ENCODE data around the gene WSCD1. TPM values are rescaled to one million over a fixed set of nuclear protein-coding genes. Genes with fewer than 3 reads are reported as not detected.

WSCD1 gene
- total and polyA plus RNA-seq, 3 donors from 2014 or later = 11.6 to 33.8 (median 12.9) TPM

DNA sequence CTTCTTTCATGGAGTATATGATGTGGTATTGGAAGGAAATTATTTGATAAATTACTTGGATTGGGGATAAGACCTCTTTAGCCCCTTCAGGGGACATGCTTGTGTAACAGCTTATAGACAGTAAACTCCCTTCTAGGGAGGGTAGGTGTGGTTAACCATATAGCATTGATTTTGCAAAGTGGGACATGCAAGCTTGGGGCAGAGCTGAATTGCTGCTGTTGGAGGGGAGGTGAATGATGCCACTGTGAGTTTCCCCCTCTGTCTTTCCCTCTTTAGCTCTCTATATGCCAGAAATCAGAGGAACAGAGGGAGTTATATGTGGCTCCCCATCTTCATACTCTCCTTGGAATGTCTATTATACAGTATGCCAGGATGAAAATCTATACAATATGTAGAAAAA, 54.7 kb downstream of the WSCD1 start:
- no peaks in the 10 kb centered on the region for H3K27me3 ChIP-seq
- H3K4me3 ChIP-seq = no peak overlapping the region
- DNase-seq = no peak
- H3K27ac ChIP-seq = no peak overlapping the region
- no peak for TF ChIP-seq POLR2A (IDR thresholded peaks at IDR 0.05)
- TF ChIP-seq CTCF (IDR thresholded peaks at IDR 0.05) = no peak
- H3K4me1 ChIP-seq = no peaks in the 10 kb centered on the region
- H3K9me3 ChIP-seq = no peaks in the 10 kb centered on the region
- intact Hi-C loops (cut with DNase I; ENCODE audit: low total_unique reads) = no loop called here
- no peaks in the 10 kb centered on the region for H3K36me3 ChIP-seq (ENCODE audit: low read depth, missing control alignments)

- intact Hi-C loops (cut with DNase I; ENCODE audit: low total_unique reads) = no loop called here
- TF ChIP-seq POLR2A (IDR thresholded peaks at IDR 0.05) (no peak), CTCF (IDR thresholded peaks at IDR 0.05) (no peak)
- Histone ChIP-seq H3K36me3 (ENCODE audit: low read depth, missing control alignments) (no peaks in the 10 kb centered on the region), H3K4me1 (no peaks in the 10 kb centered on the region), H3K27ac (no peak overlapping the region), H3K27me3 (no peaks in the 10 kb centered on the region), H3K4me3 (no peak overlapping the region), H3K9me3 (no peaks in the 10 kb centered on the region)
- DNase-seq = no peak
- 89 to 91% methylated on average over 1 of the region's 1 CpG for WGBS, 2 donors
These were observed 56.6 kb downstream of the WSCD1 start for GRCh38 chr17:6126768-6127167.

DNA sequence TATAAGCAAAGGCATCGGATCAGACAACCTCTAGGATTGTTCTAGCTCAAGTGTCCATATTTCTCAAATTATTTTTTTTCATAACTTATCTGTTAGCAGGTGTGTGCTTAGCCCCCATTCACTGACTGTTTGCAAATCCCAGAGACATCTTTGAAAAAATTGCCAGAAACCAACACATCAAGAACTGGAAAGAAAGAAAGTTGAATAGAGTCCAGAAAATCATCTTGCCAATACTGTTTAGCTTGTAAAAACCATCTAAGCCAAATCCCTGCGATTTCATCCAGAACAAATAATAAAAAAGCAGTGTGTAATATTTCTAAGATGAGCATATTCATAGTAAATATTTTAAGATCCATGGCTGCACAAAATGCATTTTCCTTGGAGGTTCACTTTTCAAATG, 64.5 kb downstream of the WSCD1 start:
- no peaks in the 10 kb centered on the region for H3K27me3 ChIP-seq
- no peak for DNase-seq
- WGBS, 2 donors = 93 to 94% methylated on average over 2 of the region's 2 CpGs

GRCh38 chr17:6135236-6135635, 65.1 kb downstream of the WSCD1 start:
- no peak for TF ChIP-seq POLR2A (IDR thresholded peaks at IDR 0.05)
- TF ChIP-seq CTCF (IDR thresholded peaks at IDR 0.05) = no peak
- no peak for DNase-seq
- 67 to 69% methylated on average over 5 of the region's 5 CpGs for WGBS, 2 donors
- no peaks in the 10 kb centered on the region for H3K27me3 ChIP-seq
- no peak overlapping the region for H3K27ac ChIP-seq
- no peaks in the 10 kb centered on the region for H3K9me3 ChIP-seq
- H3K4me1 ChIP-seq = no peaks in the 10 kb centered on the region
- intact Hi-C loops (cut with DNase I; ENCODE audit: low total_unique reads) = no loop called here
- H3K36me3 ChIP-seq (ENCODE audit: low read depth, missing control alignments) = no peaks in the 10 kb centered on the region
- no peak overlapping the region for H3K4me3 ChIP-seq

More for the DNA sequence above, 64.5 kb downstream of the WSCD1 start:
- Histone ChIP-seq H3K4me3 (no peak overlapping the region), H3K9me3 (no peaks in the 10 kb centered on the region), H3K36me3 (ENCODE audit: low read depth, missing control alignments) (no peaks in the 10 kb centered on the region), H3K27ac (no peak overlapping the region), H3K4me1 (no peaks in the 10 kb centered on the region)
- TF ChIP-seq POLR2A (IDR thresholded peaks at IDR 0.05) (no peak), CTCF (IDR thresholded peaks at IDR 0.05) (no peak)
- intact Hi-C loops (cut with DNase I; ENCODE audit: low total_unique reads) = no loop called here

DNA sequence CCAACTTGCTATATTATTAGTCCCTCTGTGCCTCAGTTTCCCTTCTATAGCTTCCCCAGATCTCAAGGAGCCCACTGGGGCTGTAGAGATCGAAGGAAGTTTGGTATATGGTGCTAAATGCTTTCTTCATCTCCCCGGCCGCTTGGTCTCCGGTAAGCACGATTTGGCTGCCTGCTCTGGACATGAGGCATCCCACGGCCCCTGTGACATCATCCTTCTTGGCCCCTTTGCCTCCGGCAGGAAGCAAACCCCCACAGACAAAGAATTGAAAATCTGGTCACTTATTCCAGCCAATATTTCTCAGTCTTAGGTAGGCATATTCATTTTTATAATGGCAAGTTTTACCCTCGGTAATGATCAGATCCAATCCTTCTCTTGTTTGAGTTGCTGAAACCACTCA, 65.8 kb downstream of the WSCD1 start:
- TF ChIP-seq CTCF (IDR thresholded peaks at IDR 0.05) (no peak), POLR2A (IDR thresholded peaks at IDR 0.05) (no peak)
- no peaks in the 10 kb centered on the region for H3K36me3 ChIP-seq (ENCODE audit: low read depth, missing control alignments)
- WGBS, 2 donors = 82% methylated on average over 8 of the region's 8 CpGs
- intact Hi-C loops (cut with DNase I; ENCODE audit: low total_unique reads) = no loop called here
- no peak overlapping the region for H3K27ac ChIP-seq
- DNase-seq = no peak
- H3K9me3 ChIP-seq = no peaks in the 10 kb centered on the region
- no peaks in the 10 kb centered on the region for H3K27me3 ChIP-seq
- no peak overlapping the region for H3K4me3 ChIP-seq
- no peaks in the 10 kb centered on the region for H3K4me1 ChIP-seq

All from testis (tissue), 3 donors.